ENCODE results near the gene COPS8. TPM values are rescaled to one million over a fixed set of nuclear protein-coding genes. Genes with fewer than 3 reads are reported as not detected.

Gene COPS8
- total and polyA plus RNA-seq, 5 donors from 2014 or later, result 40.3 to 80.8 (median 61.8) TPM

DNA sequence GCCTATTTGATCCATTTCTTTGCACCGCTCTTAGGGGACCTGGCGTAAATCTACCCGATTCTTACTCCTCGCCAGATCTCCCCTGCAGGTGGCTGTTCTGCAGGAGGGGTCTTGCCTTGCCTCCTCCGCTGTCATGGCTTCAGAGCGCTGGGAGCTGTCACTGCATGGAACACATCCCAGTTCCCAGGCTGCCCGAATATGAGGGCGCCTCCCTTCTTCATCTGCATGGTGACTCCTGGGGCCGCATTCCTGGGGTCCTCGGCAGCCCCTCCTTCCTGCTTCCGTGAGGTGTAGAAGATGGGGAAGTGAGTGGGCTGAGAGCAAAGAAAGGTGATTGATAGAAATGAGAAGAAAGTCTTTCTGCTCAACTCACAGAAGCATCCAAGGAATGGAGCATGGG is 27.3 kb upstream of the COPS8 start:
- no peaks in the 10 kb centered on the region for H3K9me3 Mint-ChIP-seq
- no peaks in the 10 kb centered on the region for H3K36me3 Mint-ChIP-seq
- H3K27me3 Mint-ChIP-seq, result peaks cover 14% of the 10 kb centered on the region
- Histone ChIP-seq H3K4me3 (ENCODE audit: low read depth, low read length) (no peak overlapping the region), H3K4me1 (ENCODE audit: control insufficient read depth, insufficient read depth, low read length, poor library complexity, severe bottlenecking) (peaks cover 10% of the 10 kb centered on the region), H3K27ac (ENCODE audit: insufficient read depth, low read length, poor library complexity, severe bottlenecking) (no peak overlapping the region), H3K27me3 (ENCODE audit: control insufficient read depth, insufficient read depth, low read length) (no peaks in the 10 kb centered on the region), H3K36me3 (ENCODE audit: control insufficient read depth, insufficient read depth, low read length) (no peaks in the 10 kb centered on the region), H3K9me3 (ENCODE audit: control insufficient read depth in 2 of 2, low read length in 2 of 2) (no peaks in the 10 kb centered on the region)
- no peak overlapping the region for H3K4me3 Mint-ChIP-seq
- peak overlapping the region in 1 of 3 donors; percentile 64 for H3K27ac Mint-ChIP-seq
- no peak for ATAC-seq (ENCODE audit: low read depth in 2 of 2)
- peaks cover 5 to 18% (median 13%) of the 10 kb centered on the region in 4 donors for H3K4me1 Mint-ChIP-seq
- no peak for DNase-seq

DNA sequence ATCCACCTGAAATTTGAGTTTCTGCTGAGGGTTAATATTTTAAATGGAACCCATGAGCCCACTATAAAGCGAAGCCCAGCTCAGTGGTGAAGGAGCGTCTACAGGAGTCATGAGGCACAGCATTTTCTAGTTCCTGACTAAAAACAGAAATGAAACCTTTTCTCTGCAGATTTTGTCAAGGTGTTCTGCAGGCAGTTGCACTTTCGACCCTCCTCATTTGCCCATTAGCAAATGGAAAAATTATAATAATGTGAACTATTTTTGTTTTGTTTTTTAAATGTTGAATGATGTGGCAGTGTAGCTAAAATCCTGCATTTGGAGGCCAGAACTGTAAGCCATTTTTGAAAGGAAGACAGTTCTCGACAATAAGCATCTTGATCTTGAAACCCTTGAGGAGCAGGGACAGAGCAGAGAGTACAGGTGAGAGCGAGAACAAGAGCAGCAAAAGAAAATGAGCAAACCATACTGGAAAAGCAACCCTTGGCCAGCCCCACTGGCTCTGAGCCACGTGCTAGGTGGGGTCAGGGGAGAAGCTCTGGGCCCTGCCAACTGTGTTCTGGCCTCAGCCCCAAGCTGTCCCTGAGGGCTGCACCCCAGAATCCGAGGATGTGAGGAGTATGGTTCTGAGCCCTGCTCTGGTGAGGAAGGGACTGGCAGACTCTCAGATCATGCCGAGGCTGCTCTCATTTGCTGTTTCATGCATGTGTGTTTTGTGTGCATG is 26.4 kb upstream of the COPS8 start:
- Mint-ChIP-seq H3K4me3 (peak overlapping the region in 1 of 4 donors; percentile 51), H3K9me3 (no peaks in the 10 kb centered on the region)
- no peaks in the 10 kb centered on the region for H3K9me3 ChIP-seq (ENCODE audit: control insufficient read depth in 2 of 2, low read length in 2 of 2)

DNA sequence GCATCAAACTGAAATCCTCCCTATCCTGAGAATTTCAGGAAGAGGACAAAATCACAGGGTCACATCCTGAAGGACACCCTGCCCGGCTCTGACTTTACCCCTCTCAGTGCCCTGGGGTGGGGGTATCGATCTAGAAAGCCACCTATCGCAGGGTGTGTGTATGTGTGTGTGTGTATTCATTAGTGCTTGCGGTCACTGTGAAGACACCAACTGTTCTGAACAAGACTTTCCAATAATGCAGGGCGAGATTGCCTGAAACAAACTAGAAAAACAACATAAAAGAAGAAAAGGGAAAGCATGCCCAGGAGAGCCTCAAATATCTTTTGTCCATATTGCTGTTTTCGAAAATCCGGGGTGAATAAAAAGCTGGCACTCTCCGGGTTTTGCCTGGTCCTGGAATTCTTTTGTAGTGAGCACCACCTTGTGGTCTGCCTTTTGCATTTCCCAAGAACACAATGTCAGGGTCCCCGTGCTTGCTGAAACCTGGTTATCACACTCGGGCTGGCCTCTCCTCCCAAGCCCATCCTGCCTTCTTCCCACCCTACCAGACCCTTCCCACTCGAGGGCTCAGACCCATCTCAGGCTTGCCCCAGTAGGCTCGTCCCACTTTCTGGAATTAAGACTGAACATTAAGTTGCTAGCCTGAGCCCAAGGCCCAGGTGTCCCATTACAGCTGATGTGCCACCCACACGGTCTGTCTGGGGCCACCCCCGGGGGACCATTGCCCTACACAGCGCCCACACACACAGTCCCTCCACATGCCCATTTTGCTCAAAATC is 25.0 kb upstream of the COPS8 start:
- no peaks in the 10 kb centered on the region for H3K36me3 ChIP-seq (ENCODE audit: control insufficient read depth, insufficient read depth, low read length)
- no peak overlapping the region for H3K4me3 Mint-ChIP-seq
- H3K4me3 ChIP-seq (ENCODE audit: low read depth, low read length), result no peak overlapping the region
- H3K27ac ChIP-seq (ENCODE audit: insufficient read depth, low read length, poor library complexity, severe bottlenecking), result no peak overlapping the region
- peaks cover 5 to 18% (median 13%) of the 10 kb centered on the region in 4 donors for H3K4me1 Mint-ChIP-seq
- H3K27me3 ChIP-seq (ENCODE audit: control insufficient read depth, insufficient read depth, low read length), result no peaks in the 10 kb centered on the region
- DNase-seq (peak in 2 of 3 donors; percentile 10 to 17), ATAC-seq (ENCODE audit: low read depth in 2 of 2) (no peak)
- H3K9me3 Mint-ChIP-seq, result no peaks in the 10 kb centered on the region
- H3K36me3 Mint-ChIP-seq, result no peaks in the 10 kb centered on the region
- no peaks in the 10 kb centered on the region for H3K9me3 ChIP-seq (ENCODE audit: control insufficient read depth in 2 of 2, low read length in 2 of 2)
- H3K4me1 ChIP-seq (ENCODE audit: control insufficient read depth, insufficient read depth, low read length, poor library complexity, severe bottlenecking), result peaks cover 10% of the 10 kb centered on the region
- no peak overlapping the region for H3K27ac Mint-ChIP-seq
- H3K27me3 Mint-ChIP-seq, result peaks cover 8% of the 10 kb centered on the region

More for the DNA sequence above, 26.4 kb upstream of the COPS8 start:
- peak in 1 of 3 donors; percentile 53 for DNase-seq
- H3K4me3 ChIP-seq (ENCODE audit: low read depth, low read length), result no peak overlapping the region
- no peak overlapping the region for H3K27ac ChIP-seq (ENCODE audit: insufficient read depth, low read length, poor library complexity, severe bottlenecking)
- peaks cover 5 to 18% (median 13%) of the 10 kb centered on the region in 4 donors for H3K4me1 Mint-ChIP-seq
- peaks cover 10% of the 10 kb centered on the region for H3K4me1 ChIP-seq (ENCODE audit: control insufficient read depth, insufficient read depth, low read length, poor library complexity, severe bottlenecking)
- H3K27me3 ChIP-seq (ENCODE audit: control insufficient read depth, insufficient read depth, low read length), result no peaks in the 10 kb centered on the region
- ATAC-seq (ENCODE audit: low read depth in 2 of 2), result no peak
- H3K27me3 Mint-ChIP-seq, result peaks cover 14% of the 10 kb centered on the region
- H3K36me3 ChIP-seq (ENCODE audit: control insufficient read depth, insufficient read depth, low read length), result no peaks in the 10 kb centered on the region
- H3K27ac Mint-ChIP-seq, result peak overlapping the region in 2 of 3 donors; percentile 26 to 64
- no peaks in the 10 kb centered on the region for H3K36me3 Mint-ChIP-seq

DNA sequence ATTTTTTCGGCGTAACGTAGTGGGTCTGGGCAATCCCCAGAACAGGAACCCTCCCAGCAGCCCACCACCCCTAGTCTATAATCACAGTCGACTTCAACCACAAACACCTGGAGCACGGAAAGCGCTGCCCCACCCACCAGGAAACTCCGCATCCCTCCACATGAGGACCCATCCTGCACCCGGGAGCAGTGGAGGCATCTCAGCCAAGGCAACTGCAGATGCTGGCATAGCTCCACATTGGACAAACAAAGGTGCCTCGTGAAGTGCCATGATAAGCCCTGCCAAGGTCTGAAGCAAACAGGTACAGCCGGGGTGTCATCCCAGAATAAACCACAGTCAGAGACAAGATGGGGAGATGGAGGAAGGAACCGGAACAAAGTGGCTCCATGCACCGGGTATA is 24.3 kb upstream of the COPS8 start:
- H3K36me3 Mint-ChIP-seq, result no peaks in the 10 kb centered on the region
- Histone ChIP-seq H3K27me3 (ENCODE audit: control insufficient read depth, insufficient read depth, low read length) (no peaks in the 10 kb centered on the region), H3K27ac (ENCODE audit: insufficient read depth, low read length, poor library complexity, severe bottlenecking) (no peak overlapping the region), H3K4me3 (ENCODE audit: low read depth, low read length) (no peak overlapping the region), H3K9me3 (ENCODE audit: control insufficient read depth in 2 of 2, low read length in 2 of 2) (no peaks in the 10 kb centered on the region), H3K4me1 (ENCODE audit: control insufficient read depth, insufficient read depth, low read length, poor library complexity, severe bottlenecking) (peaks cover 10% of the 10 kb centered on the region), H3K36me3 (ENCODE audit: control insufficient read depth, insufficient read depth, low read length) (no peaks in the 10 kb centered on the region)
- DNase-seq (no peak), ATAC-seq (ENCODE audit: low read depth in 2 of 2) (no peak)
- no peak overlapping the region for H3K27ac Mint-ChIP-seq
- no peaks in the 10 kb centered on the region for H3K9me3 Mint-ChIP-seq
- H3K4me1 Mint-ChIP-seq, result peaks cover 5 to 18% (median 13%) of the 10 kb centered on the region in 4 donors
- no peak overlapping the region for H3K4me3 Mint-ChIP-seq
- peaks cover 7% of the 10 kb centered on the region for H3K27me3 Mint-ChIP-seq

DNA sequence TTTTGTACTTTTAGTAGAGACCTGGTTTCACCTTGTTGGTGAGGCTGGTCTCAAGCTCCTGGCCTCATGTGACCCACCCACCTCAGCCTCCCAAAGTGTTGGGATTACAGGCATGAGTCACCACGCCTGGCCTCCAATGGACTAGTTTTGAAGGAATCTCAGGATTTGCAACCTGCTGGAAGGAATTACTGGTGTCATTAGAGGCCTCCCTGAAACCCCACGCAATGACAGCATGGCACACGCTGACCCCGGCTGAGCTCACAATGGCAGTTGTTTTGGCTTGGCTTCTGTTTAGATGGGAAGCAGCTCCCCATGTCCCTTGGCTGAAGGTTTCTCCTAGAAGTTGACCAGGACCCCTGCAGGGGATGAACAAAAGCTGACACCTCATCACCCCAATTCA is 23.1 kb upstream of the COPS8 start:
- peaks cover 5 to 16% (median 12%) of the 10 kb centered on the region in 4 donors for H3K4me1 Mint-ChIP-seq
- DNase-seq, result no peak
- H3K27me3 Mint-ChIP-seq, result no peaks in the 10 kb centered on the region
- H3K27ac Mint-ChIP-seq, result no peak overlapping the region
- Histone ChIP-seq H3K27me3 (ENCODE audit: control insufficient read depth, insufficient read depth, low read length) (no peaks in the 10 kb centered on the region), H3K4me1 (ENCODE audit: control insufficient read depth, insufficient read depth, low read length, poor library complexity, severe bottlenecking) (peaks cover 10% of the 10 kb centered on the region), H3K36me3 (ENCODE audit: control insufficient read depth, insufficient read depth, low read length) (no peaks in the 10 kb centered on the region), H3K9me3 (ENCODE audit: control insufficient read depth in 2 of 2, low read length in 2 of 2) (no peaks in the 10 kb centered on the region), H3K4me3 (ENCODE audit: low read depth, low read length) (no peak overlapping the region), H3K27ac (ENCODE audit: insufficient read depth, low read length, poor library complexity, severe bottlenecking) (no peak overlapping the region)
- H3K36me3 Mint-ChIP-seq, result no peaks in the 10 kb centered on the region
- H3K4me3 Mint-ChIP-seq, result no peak overlapping the region
- H3K9me3 Mint-ChIP-seq, result no peaks in the 10 kb centered on the region
- no peak for ATAC-seq (ENCODE audit: low read depth in 2 of 2)

DNA sequence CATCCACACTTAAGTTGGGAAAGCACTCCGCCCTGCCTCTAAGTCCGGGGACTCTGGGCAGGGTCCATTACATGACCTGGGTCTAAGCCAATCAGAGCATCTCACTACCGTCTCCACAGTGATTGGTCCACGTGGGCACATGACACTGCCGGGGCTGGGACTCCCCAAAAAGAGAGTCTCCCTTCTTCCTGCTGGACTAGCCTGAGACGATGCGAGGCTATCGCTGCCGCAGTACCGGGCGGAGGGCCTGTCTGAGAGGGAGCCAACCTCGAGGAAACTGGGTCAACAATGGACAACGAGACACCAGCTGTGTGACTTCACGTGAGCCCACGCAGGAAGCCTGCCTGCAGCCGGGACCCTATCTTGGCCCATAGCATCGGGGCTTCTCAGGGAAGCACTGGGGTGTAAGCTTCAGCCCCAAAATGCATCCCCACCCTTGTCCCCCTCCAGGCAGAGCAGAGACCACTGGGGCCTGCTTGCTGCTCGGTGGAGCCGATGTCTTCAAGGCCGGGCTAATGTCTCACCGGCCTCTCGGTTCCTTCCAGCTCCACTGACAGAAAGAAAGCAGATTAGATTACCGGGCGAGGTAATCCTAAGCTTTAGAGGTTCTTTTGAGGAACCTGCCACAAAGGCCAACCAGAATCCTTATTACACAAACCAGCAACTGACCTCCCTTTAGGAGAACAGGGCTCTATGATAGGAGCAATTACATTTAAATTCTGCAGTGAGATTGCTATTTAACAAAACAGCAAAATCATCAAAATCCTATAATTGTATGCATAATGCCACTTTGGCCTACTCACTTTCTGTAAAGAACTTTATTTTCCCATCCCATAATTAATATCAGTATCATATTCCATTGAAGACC is 21.3 kb upstream of the COPS8 start:
- Mint-ChIP-seq H3K27ac (no peak overlapping the region), H3K27me3 (peaks cover 5% of the 10 kb centered on the region), H3K4me1 (peaks cover 2 to 6% (median 4%) of the 10 kb centered on the region in 4 donors), H3K36me3 (no peaks in the 10 kb centered on the region), H3K4me3 (no peak overlapping the region), H3K9me3 (no peaks in the 10 kb centered on the region)
- DNase-seq (no peak), ATAC-seq (ENCODE audit: low read depth in 2 of 2) (no peak)
- H3K4me3 ChIP-seq (ENCODE audit: low read depth, low read length), result no peak overlapping the region
- H3K4me1 ChIP-seq (ENCODE audit: control insufficient read depth, insufficient read depth, low read length, poor library complexity, severe bottlenecking), result peaks cover 1% of the 10 kb centered on the region
- no peaks in the 10 kb centered on the region for H3K27me3 ChIP-seq (ENCODE audit: control insufficient read depth, insufficient read depth, low read length)
- no peaks in the 10 kb centered on the region for H3K36me3 ChIP-seq (ENCODE audit: control insufficient read depth, insufficient read depth, low read length)
- H3K27ac ChIP-seq (ENCODE audit: insufficient read depth, low read length, poor library complexity, severe bottlenecking), result no peak overlapping the region
- no peaks in the 10 kb centered on the region for H3K9me3 ChIP-seq (ENCODE audit: control insufficient read depth in 2 of 2, low read length in 2 of 2)

DNA sequence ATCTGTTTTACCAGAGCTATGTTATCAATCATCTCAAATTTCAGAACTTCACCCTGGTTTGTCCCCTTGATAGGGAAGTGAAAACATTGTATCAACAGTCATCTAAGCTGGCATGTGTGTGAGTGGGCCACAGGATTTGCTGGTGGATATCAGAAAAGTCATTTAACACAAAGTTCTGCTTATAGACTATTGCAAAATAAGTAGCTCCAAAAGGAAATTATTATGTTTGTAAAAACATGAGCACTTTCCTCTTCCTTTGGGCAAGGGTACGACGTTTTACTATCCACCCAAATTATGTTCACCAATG is 20.7 kb upstream of the COPS8 start:
- Histone ChIP-seq H3K27me3 (ENCODE audit: control insufficient read depth, insufficient read depth, low read length) (no peaks in the 10 kb centered on the region), H3K4me1 (ENCODE audit: control insufficient read depth, insufficient read depth, low read length, poor library complexity, severe bottlenecking) (no peaks in the 10 kb centered on the region), H3K36me3 (ENCODE audit: control insufficient read depth, insufficient read depth, low read length) (no peaks in the 10 kb centered on the region), H3K27ac (ENCODE audit: insufficient read depth, low read length, poor library complexity, severe bottlenecking) (no peak overlapping the region), H3K9me3 (ENCODE audit: control insufficient read depth in 2 of 2, low read length in 2 of 2) (no peaks in the 10 kb centered on the region), H3K4me3 (ENCODE audit: low read depth, low read length) (no peak overlapping the region)
- Mint-ChIP-seq H3K27ac (no peak overlapping the region), H3K27me3 (peaks cover 5% of the 10 kb centered on the region), H3K4me1 (peaks cover 0 to 3% (median 1%) of the 10 kb centered on the region in 4 donors), H3K36me3 (no peaks in the 10 kb centered on the region), H3K9me3 (no peaks in the 10 kb centered on the region), H3K4me3 (no peak overlapping the region)
- DNase-seq, result no peak
- ATAC-seq (ENCODE audit: low read depth in 2 of 2), result no peak
